ENCODE measurements around the gene LAMTOR1. TPM values are rescaled to one million over a fixed set of nuclear protein-coding genes. Genes with fewer than 3 reads are reported as not detected.

Gene LAMTOR1
- total and polyA plus RNA-seq, 2 of the 8 experiments (the other 6 are each of a cell fraction or from before 2014, with no cell fraction given): 82.1 to 160 TPM

- CTCF ChIA-PET (ENCODE audit: partially characterized antibody): interaction anchor here (2.3 to 2.5 kb wide), 3 partner anchors 50 to 56 kb away, joined by 7 to 13 read pairs (median 10); no protein-coding TSS in a partner anchor
- 3% methylated on average over 56 of the region's 60 CpGs; no CpG with 5 or more reads in 1 of the 2 experiments for WGBS, 2 experiments (ENCODE audit: extremely low coverage in 1 of 2, insufficient coverage in 1 of 2, insufficient read length in 1 of 2, insufficient replicate concordance in 2 of 2, low coverage in 1 of 2, low lambda C conversion rate in 2 of 2, missing lambda C conversion rate in 1 of 2)
Measured at GRCh38 chr11:72080326-72081183, 22.5 kb downstream of the LAMTOR1 start, which contains the start of the genes LRRC51 and NUMA1. Gene LRRC51, plus strand, starts transcription at chr11:72080850. Its CDS starts 8,234 bp downstream, at chr11:72089084. Gene NUMA1, minus strand, starts transcription at chr11:72080542. Its CDS starts 44,599 bp downstream, at chr11:72035943.

More at GRCh38 chr11:72080326-72081183, 22.5 kb downstream of the LAMTOR1 start, which contains the start of the genes LRRC51 and NUMA1:
- Histone ChIP-seq H3K4me3 (ENCODE audit: extremely low read depth in 1 of 4, insufficient read depth in 2 of 4, low read depth in 3 of 4, low read length in 4 of 4) (peak within 1 kb of the TSS; percentile 66 to 100 (median 86)), H4K5ac (ENCODE audit: insufficient read length, low read depth, low read length) (peak within 1 kb of the TSS; percentile 49), H3K79me1 (ENCODE audit: low read depth, low read length) (no peaks in the 10 kb centered on the region; the same call in 1 of the 2 replicates), H3K4ac (replicated peaks; ENCODE audit: insufficient read length, low read depth, low read length) (peak within 1 kb of the TSS; percentile 85), H2BK20ac (ENCODE audit: low read length) (no peak within 1 kb of the TSS), H3K14ac (ENCODE audit: insufficient read length) (no peak within 1 kb of the TSS), H2BK12ac (ENCODE audit: low read depth, low read length) (peak within 1 kb of the TSS; percentile 96), H2AFZ (ENCODE audit: low read length) (0 out of 2 replicates have a peak within 1 kb of the TSS, but pooled peaks have one; percentile 10), H2AK5ac (ENCODE audit: low read depth, low read length) (0 out of 2 replicates have a peak within 1 kb of the TSS, but pooled peaks have one; percentile 19), H2BK15ac (ENCODE audit: low read length) (0 out of 2 replicates have a peak within 1 kb of the TSS, but pooled peaks have one; percentile 88), H4K8ac (ENCODE audit: extremely low read depth, insufficient read depth, low read length) (peak within 1 kb of the TSS; percentile 88; the same call in 1 of the 2 replicates), H3K9ac (replicated peaks in 1 of 4; ENCODE audit: extremely low read depth in 1 of 4, low read depth in 3 of 4, low read length in 3 of 4) (peak within 1 kb of the TSS; percentile 57 to 87 (median 74)), H3K4me2 (ENCODE audit: insufficient read depth in 1 of 2, low read depth in 2 of 2, low read length in 2 of 2) (peak within 1 kb of the TSS; percentile 79 to 86), H3K36me3 (ENCODE audit: control insufficient read depth in 2 of 4, insufficient read depth in 4 of 4, low read length in 3 of 4) (no peaks in the 10 kb centered on the region; a peak in 1 of 8 replicates), H3K23ac (ENCODE audit: insufficient read length) (no peak within 1 kb of the TSS), H4K91ac (replicated peaks; ENCODE audit: insufficient read length, low read length) (peak within 1 kb of the TSS; percentile 23), H2BK120ac (replicated peaks; ENCODE audit: low read depth, low read length) (no peak within 1 kb of the TSS), H3K56ac (replicated peaks; ENCODE audit: insufficient read length, low read depth, low read length) (peak within 1 kb of the TSS; percentile 80), H3K79me2 (ENCODE audit: control insufficient read depth in 1 of 2, insufficient read depth in 2 of 2, low read length in 2 of 2) (peaks cover 13 to 44% of the 10 kb centered on the region in 2 experiments; a peak in 3 of 4 replicates), H3K23me2 (ENCODE audit: low read depth, low read length) (peaks cover 4% of the 10 kb centered on the region; the same call in 1 of the 2 replicates), H3K18ac (ENCODE audit: extremely low read depth, low read length) (peak within 1 kb of the TSS; percentile 96), H3K4me1 (replicated peaks in 1 of 4; ENCODE audit: control insufficient read depth in 3 of 4, insufficient read depth in 4 of 4, low read length in 3 of 4) (no peaks in the 10 kb centered on the region; a peak in 2 of 7 replicates), H3K9me3 (ENCODE audit: insufficient read depth in 2 of 2, low read depth in 1 of 2, low read length in 1 of 2) (no peaks in the 10 kb centered on the region), H4K20me1 (replicated peaks in 1 of 2; ENCODE audit: control insufficient read depth in 1 of 2, insufficient read depth in 2 of 2, low read length in 2 of 2) (peaks cover 2 to 4% of the 10 kb centered on the region in 2 experiments), H3K27me3 (replicated peaks in 1 of 4; ENCODE audit: control insufficient read depth in 3 of 4, extremely low read depth in 1 of 4, insufficient read depth in 3 of 4, low read length in 3 of 4) (no peaks in the 10 kb centered on the region), H2BK5ac (ENCODE audit: low read depth, low read length) (peak within 1 kb of the TSS; percentile 95), H3K27ac (ENCODE audit: low read depth, low read length) (peak within 1 kb of the TSS; percentile 84)
- DNase-seq (ENCODE audit: low read depth in 1 of 2, low spot score in 2 of 2): peak; percentile 98 to 100
- FAIRE-seq: peak; percentile 90
- POLR2A ChIA-PET (ENCODE audit: partially characterized antibody): interaction anchor here (1.0 to 8.4 kb wide), 6 partner anchors 10 to 55 kb away, joined by 3 to 144 read pairs (median 8); partner anchors contain the start of genes ANAPC15 and LAMTOR1
